ENCODE measurements around the gene POU6F2. TPM values are rescaled to one million over a fixed set of nuclear protein-coding genes. Genes with fewer than 3 reads are reported as not detected.

Gene POU6F2
- total RNA-seq, 1 donor from 2014 or later = 7.9 TPM

- DNase-seq (ENCODE audit: low read depth, low spot score) = no peak
- no peaks in the 10 kb centered on the region for H3K36me3 Mint-ChIP-seq (ENCODE audit: low read depth)
- no peaks in the 10 kb centered on the region for H3K9me3 Mint-ChIP-seq
- H3K4me1 Mint-ChIP-seq = no peaks in the 10 kb centered on the region
- no peaks in the 10 kb centered on the region for H3K27me3 Mint-ChIP-seq (ENCODE audit: low read depth)
- TF ChIP-seq CTCF (conservative IDR thresholded peaks at IDR 0.05) = no peak
- H3K4me3 Mint-ChIP-seq = no peak overlapping the region
- H3K27ac Mint-ChIP-seq (ENCODE audit: unreplicated experiment) = no peak overlapping the region
Measured at GRCh38 chr7:39399458-39399857, 421.7 kb downstream of the POU6F2 start.

- Mint-ChIP-seq H3K4me3 (no peak overlapping the region), H3K9me3 (no peaks in the 10 kb centered on the region), H3K4me1 (no peaks in the 10 kb centered on the region), H3K36me3 (ENCODE audit: low read depth) (no peaks in the 10 kb centered on the region), H3K27me3 (ENCODE audit: low read depth) (no peaks in the 10 kb centered on the region), H3K27ac (ENCODE audit: unreplicated experiment) (no peak overlapping the region)
- TF ChIP-seq CTCF (conservative IDR thresholded peaks at IDR 0.05) = no peak
- DNase-seq (ENCODE audit: low read depth, low spot score) = no peak
Measured at GRCh38 chr7:39399986-39400385, 422.3 kb downstream of the POU6F2 start.

- Mint-ChIP-seq H3K27ac (ENCODE audit: unreplicated experiment) (no peak overlapping the region), H3K27me3 (ENCODE audit: low read depth) (no peaks in the 10 kb centered on the region), H3K4me3 (no peak overlapping the region), H3K36me3 (ENCODE audit: low read depth) (no peaks in the 10 kb centered on the region), H3K4me1 (no peaks in the 10 kb centered on the region), H3K9me3 (no peaks in the 10 kb centered on the region)
- TF ChIP-seq CTCF (conservative IDR thresholded peaks at IDR 0.05) = no peak
- DNase-seq (ENCODE audit: low read depth, low spot score) = no peak
Measured at GRCh38 chr7:39400836-39401235, 423.1 kb downstream of the POU6F2 start.

GRCh38 chr7:39402034-39402433 is 424.3 kb downstream of the POU6F2 start:
- Mint-ChIP-seq H3K27ac (ENCODE audit: unreplicated experiment) (no peak overlapping the region), H3K9me3 (no peaks in the 10 kb centered on the region), H3K36me3 (ENCODE audit: low read depth) (no peaks in the 10 kb centered on the region), H3K27me3 (ENCODE audit: low read depth) (no peaks in the 10 kb centered on the region), H3K4me1 (peaks cover 8% of the 10 kb centered on the region), H3K4me3 (no peak overlapping the region)
- no peak for TF ChIP-seq CTCF (conservative IDR thresholded peaks at IDR 0.05)
- no peak for DNase-seq (ENCODE audit: low read depth, low spot score)

GRCh38 chr7:39404907-39405306 is 427.2 kb downstream of the POU6F2 start:
- H3K4me3 Mint-ChIP-seq = no peak overlapping the region
- no peak for DNase-seq (ENCODE audit: low read depth, low spot score)
- no peak overlapping the region for H3K27ac Mint-ChIP-seq (ENCODE audit: unreplicated experiment)
- H3K27me3 Mint-ChIP-seq (ENCODE audit: low read depth) = no peaks in the 10 kb centered on the region
- H3K4me1 Mint-ChIP-seq = peaks cover 19% of the 10 kb centered on the region
- no peaks in the 10 kb centered on the region for H3K36me3 Mint-ChIP-seq (ENCODE audit: low read depth)
- no peaks in the 10 kb centered on the region for H3K9me3 Mint-ChIP-seq
- no peak for TF ChIP-seq CTCF (conservative IDR thresholded peaks at IDR 0.05)

GRCh38 chr7:39405581-39405980 is 427.9 kb downstream of the POU6F2 start:
- DNase-seq (ENCODE audit: low read depth, low spot score) = no peak
- no peak for TF ChIP-seq CTCF (conservative IDR thresholded peaks at IDR 0.05)
- Mint-ChIP-seq H3K27me3 (ENCODE audit: low read depth) (no peaks in the 10 kb centered on the region), H3K9me3 (no peaks in the 10 kb centered on the region), H3K4me1 (peaks cover 19% of the 10 kb centered on the region), H3K27ac (ENCODE audit: unreplicated experiment) (no peak overlapping the region), H3K36me3 (ENCODE audit: low read depth) (no peaks in the 10 kb centered on the region), H3K4me3 (no peak overlapping the region)
